Fibroblast of mammary gland (primary cell): ENCODE data around the gene POMGNT2.

Experiments
- DNase-seq: peaks from one replicate; pipeline ENCODE4 v3.0.0-alpha.2; 2010; ENCODE audit warnings: low read depth
- H3K4me3 ChIP-seq: 2 replicates; pipeline ENCODE4 v1.5.1; 2011; ENCODE audit warnings: low read depth, mild to moderate bottlenecking, low read length, moderate library complexity; ENCODE audit not compliant: control insufficient read depth
- CTCF ChIP-seq: conservative IDR thresholded peaks from 2 replicates; pipeline ENCODE4 v1.5.1; 2011; ENCODE audit warnings: low read depth, low read length, inconsistent platforms; ENCODE audit not compliant: control insufficient read depth, insufficient read depth

POMGNT2 gene

DNA sequence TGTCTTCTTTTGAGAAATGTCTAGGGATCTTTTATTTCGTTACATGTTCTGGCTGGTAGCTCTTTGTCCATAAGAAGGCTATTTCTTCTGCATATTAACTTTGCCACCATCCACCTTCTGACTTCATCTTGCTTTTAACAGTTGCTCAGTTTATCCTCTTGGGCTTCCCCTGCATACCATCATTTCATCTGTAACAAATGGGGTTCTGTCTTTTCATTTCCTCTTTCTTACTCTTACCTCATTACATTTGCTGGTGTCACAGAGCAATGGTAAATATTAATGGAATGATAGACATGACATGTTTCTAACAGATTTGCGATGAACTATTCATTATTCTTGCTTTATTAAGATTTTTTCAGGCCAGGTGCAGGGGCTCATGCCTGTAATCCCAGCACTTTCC is 64.4 kb downstream of the POMGNT2 start:
- no peak for TF ChIP-seq CTCF
- no peak for DNase-seq
- no peak overlapping the region for H3K4me3 ChIP-seq

DNA sequence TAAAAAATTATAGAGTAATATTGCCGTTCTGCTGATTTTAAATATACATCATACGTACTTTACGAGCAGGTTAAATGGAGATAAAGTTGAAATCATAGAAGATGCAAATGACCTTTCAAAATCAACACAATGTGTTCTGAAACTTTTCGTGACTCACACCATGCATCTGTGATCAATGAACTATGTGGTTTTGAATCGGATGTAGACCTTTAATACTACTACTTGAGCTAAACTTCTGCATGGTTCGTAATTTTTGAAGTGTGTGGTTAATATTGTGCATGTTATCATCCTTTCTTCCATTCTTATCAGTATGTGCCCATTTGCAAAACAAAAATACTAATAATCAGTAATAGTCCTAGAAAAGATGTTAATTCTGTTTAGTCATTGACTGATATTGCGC is 67.9 kb downstream of the POMGNT2 start:
- no peak overlapping the region for H3K4me3 ChIP-seq
- TF ChIP-seq CTCF, result no peak
- DNase-seq, result no peak

DNA sequence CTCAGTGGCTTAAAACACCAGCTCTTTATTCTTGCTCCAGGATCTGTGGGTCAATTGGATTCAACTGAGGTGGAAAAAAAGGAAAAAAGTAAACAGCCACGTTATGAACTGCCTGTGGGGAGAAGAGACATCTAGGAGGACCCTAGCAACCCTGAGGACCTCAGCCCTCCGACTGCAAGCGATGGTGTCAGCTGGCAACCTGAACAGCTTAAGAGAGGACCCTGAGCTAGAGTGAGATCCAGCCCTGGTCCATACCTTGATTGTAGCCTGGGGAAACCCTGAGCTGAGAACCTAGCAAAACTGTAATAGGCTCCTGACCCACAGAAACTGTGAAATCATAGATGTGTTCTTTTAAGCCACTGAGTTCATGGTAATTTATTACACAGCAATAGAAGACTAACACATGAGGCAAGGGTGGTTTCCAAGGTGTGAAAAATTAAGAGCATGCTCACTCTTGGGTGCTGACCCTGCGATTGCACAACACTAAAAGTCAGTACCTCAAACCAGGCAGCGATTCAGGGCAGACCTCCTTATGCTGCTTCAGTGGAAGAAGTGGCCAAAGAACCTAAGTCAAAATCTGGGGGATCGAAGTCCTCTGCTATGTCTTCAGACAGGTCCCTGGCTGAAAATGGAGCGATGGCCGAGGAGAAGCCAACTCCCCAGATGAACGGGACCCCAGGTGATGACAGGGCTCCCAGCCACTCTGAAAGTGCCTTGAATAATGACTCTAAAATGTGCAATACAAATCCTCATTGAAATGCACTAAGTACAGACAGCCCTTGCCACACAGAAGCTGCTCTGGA is 69.1 kb downstream of the POMGNT2 start:
- DNase-seq, result no peak

GRCh38 chr3:43035801-43036365 is 70.0 kb downstream of the POMGNT2 start:
- H3K4me3 ChIP-seq, result no peak overlapping the region
- TF ChIP-seq CTCF, result no peak
- no peak for DNase-seq

More for the DNA sequence above, 69.1 kb downstream of the POMGNT2 start:
- no peak for TF ChIP-seq CTCF
- no peak overlapping the region for H3K4me3 ChIP-seq

DNA sequence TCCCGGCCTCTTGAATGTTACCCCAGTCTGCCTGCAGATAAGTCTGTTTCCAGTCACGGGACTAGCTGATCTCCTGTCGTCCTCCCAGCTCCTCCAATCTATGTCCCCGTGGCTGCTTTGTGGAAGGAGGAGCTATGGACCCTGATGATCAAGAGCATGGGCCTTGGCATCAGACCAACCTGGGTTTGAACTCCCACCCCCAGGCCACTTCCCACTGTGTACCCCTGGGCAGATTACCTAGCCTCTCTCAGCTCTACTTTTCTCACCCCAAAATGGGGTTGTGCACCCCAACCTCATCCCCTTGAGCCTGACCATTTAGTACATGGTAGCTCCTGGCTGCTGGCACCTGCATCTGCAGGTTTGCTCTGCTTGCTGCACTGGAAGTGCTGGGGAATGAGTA is 71.0 kb downstream of the POMGNT2 start:
- no peak for TF ChIP-seq CTCF
- no peak overlapping the region for H3K4me3 ChIP-seq
- no peak for DNase-seq

DNA sequence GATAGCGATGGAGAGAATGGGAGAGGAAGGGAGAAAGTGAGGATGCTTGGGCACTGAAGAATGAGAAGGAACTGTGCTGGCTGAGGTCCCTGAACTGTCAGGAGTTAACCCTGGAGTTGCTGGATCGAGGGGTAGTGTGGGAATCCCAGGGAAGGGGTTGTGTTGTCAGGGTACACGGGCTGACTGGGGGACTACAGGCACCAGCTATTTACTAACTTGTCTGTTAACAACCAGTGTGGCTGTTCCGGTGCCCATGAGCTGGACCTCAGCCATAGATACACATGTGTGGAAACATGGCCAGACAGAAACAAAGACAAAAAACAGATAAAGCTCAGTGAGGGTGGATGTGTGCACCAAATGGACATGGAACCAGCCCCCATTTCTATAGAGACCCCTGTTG is 71.7 kb downstream of the POMGNT2 start:
- no peak for DNase-seq
- TF ChIP-seq CTCF, result no peak
- no peak overlapping the region for H3K4me3 ChIP-seq
